HepG2 (cell line): ENCODE results near the gene CRTC2. TPM values are rescaled to one million over a fixed set of nuclear protein-coding genes. Genes with fewer than 3 reads are reported as not detected.

Experiments
- ATAC-seq: fragments of 200-7000 bp; cut with Tn5 transposase; 3 replicates; pipeline ENCODE4 v1.9.1; 2020; ENCODE audit warnings: mild to moderate bottlenecking, moderate library complexity
- BruUV-seq: library from RNA; stranded (reverse); fragments of 400-500 nt; replicated peaks from 2 replicates; lab custom pipeline; 2021; lab: Mats Ljungman, UMichigan
- CTCF ChIA-PET: fragments of 300-600 bp; formaldehyde crosslinking; extraction: SDS; loops from one replicate; lab custom pipeline; 2021; ENCODE audit warnings: low total read pairs, inconsistent platforms, low intra/inter-chr PET ratio; lab: Yijun Ruan, JAX
- POLR2A ChIA-PET: fragments of 350-600 bp; sonication (Branson Sonifier 250); formaldehyde crosslinking; loops from one replicate; lab custom pipeline; 2020; ENCODE audit warnings: antibody characterized with exemption, inconsistent platforms; lab: Yijun Ruan, JAX
- DNase-seq: peaks from one replicate; pipeline ENCODE4 v3.0.0-alpha.2; 2015; ENCODE audit warnings: low spot score
- FAIRE-seq: peaks from 3 replicates; lab custom pipeline; 2011; peaks lifted over from hg19 to GRCh38; lab: Jason Lieb, UNC
- H2AFZ ChIP-seq: one replicate; pipeline ENCODE4 v1.6.1; 2011; ENCODE audit warnings: low read length, inconsistent platforms
- H3K27ac ChIP-seq: fragments of 300-600 bp; 3 replicates; pipeline ENCODE4 v1.8.0; 2011; ENCODE audit warnings: mixed run types, mild to moderate bottlenecking, mixed read lengths, low read length, inconsistent platforms; ENCODE audit not compliant: insufficient read depth; ENCODE audit errors: extremely low read length
- H3K27me3 ChIP-seq, 2 experiments: fragments of 200-600 bp in 1 of 2; 2 replicates in 1 of 2; 3 replicates in 1 of 2; pipeline versions ENCODE4 v1.6.0 to v1.8.0; 2011; ENCODE audit warnings: low read length in 2 of 2, mild to moderate bottlenecking in 2 of 2, moderate library complexity in 2 of 2, inconsistent platforms in 1 of 2; ENCODE audit not compliant: insufficient read depth in 2 of 2, control insufficient read depth in 1 of 2
- H3K36me3 ChIP-seq, 2 experiments: fragments of 200-600 bp in 1 of 2; replicated peaks in 1 of 2; 2 replicates in 1 of 2; 3 replicates in 1 of 2; pipeline versions ENCODE4 v1.5.1 to v1.8.0; 2011; ENCODE audit warnings: low read length in 2 of 2, inconsistent platforms in 1 of 2; ENCODE audit not compliant: insufficient read depth in 2 of 2, control insufficient read depth in 1 of 2
- H3K4me1 ChIP-seq: 2 replicates; pipeline ENCODE4 v1.5.1; 2012; ENCODE audit warnings: low read length, inconsistent platforms; ENCODE audit not compliant: insufficient read depth
- H3K4me2 ChIP-seq: 2 replicates; pipeline ENCODE4 v1.6.0; 2011; ENCODE audit warnings: low read depth, low read length, inconsistent platforms
- H3K4me3 ChIP-seq, 3 experiments: fragments of 200-600 bp in 1 of 3; sonication (generic), shearing (Covaris generic) in 1 of 3; replicated peaks in 1 of 3; 2 replicates each; pipeline ENCODE4 v1.5.1; 2011 to 2016; ENCODE audit warnings: low read length in 3 of 3, inconsistent platforms in 2 of 3, low read depth in 2 of 3, mild to moderate bottlenecking in 2 of 3, control low read depth in 1 of 3, mixed read lengths in 1 of 3; ENCODE audit not compliant: insufficient read depth in 1 of 3
- H3K79me2 ChIP-seq: one replicate; pipeline ENCODE4 v1.6.1; 2011; ENCODE audit warnings: low read length, inconsistent platforms; ENCODE audit not compliant: insufficient read depth
- H3K9ac ChIP-seq: 2 replicates; pipeline ENCODE4 v1.6.0; 2011; ENCODE audit warnings: mild to moderate bottlenecking, low read depth, low read length, inconsistent platforms; ENCODE audit not compliant: insufficient read depth
- H3K9me3 ChIP-seq: 2 replicates; pipeline ENCODE4 v1.5.1; 2012; ENCODE audit warnings: mild to moderate bottlenecking, low read length
- H4K20me1 ChIP-seq: 2 replicates; pipeline ENCODE4 v1.6.0; 2011; ENCODE audit warnings: inconsistent platforms, mild to moderate bottlenecking, low read length, moderate library complexity; ENCODE audit not compliant: insufficient read depth
- POGK ChIP-seq: sonication (generic); formaldehyde crosslinking; conservative IDR thresholded peaks from 2 replicates; pipeline ENCODE4 v1.8.0; 2022; ENCODE audit warnings: mild to moderate bottlenecking, moderate library complexity, missing genetic modification reagents
- ZBED4 ChIP-seq: sonication (generic); formaldehyde crosslinking; IDR thresholded peaks from 2 replicates; pipeline ENCODE4 v1.4.0; 2020; ENCODE audit warnings: missing genetic modification reagents, borderline replicate concordance
- ZHX2 ChIP-seq, 2 experiments: sonication (generic) in 1 of 2; formaldehyde crosslinking in 1 of 2; IDR thresholded peaks; 2 replicates each; pipeline versions ENCODE4 v1.6.1 to v1.9.0; 2014 to 2022; ENCODE audit warnings: antibody characterized with exemption in 1 of 2, borderline replicate concordance in 1 of 2, inconsistent platforms in 1 of 2, low read depth in 1 of 2, missing genetic modification reagents in 1 of 2
- ZNF770 ChIP-seq: sonication (generic); formaldehyde crosslinking; IDR thresholded peaks from 2 replicates; pipeline ENCODE4 v1.5.0; 2020; ENCODE audit warnings: mild to moderate bottlenecking, missing genetic modification reagents
- WGBS: methylation state at CpG from one replicate; pipeline ENCODE4 v1.1.6; 2017; ENCODE audit warnings: low lambda C conversion rate; 5-methylcytosine and 5-hydroxymethylcytosine counted together
- in situ Hi-C: cut with HindIII; loops from 2 replicates; pipeline ENCODE4 v1.10.0; 2017; ENCODE audit warnings: low pct_unique_long_range_greater_than_20kb; ENCODE audit not compliant: extremely low pct_ligation_motif_present
- intact Hi-C: fragments of 100-400 bp; cut with micrococcal nuclease; formaldehyde crosslinking; loops from one replicate; pipeline ENCODE4 v1.10.0; 2022; ENCODE audit not compliant: unreplicated experiment
- polyA plus RNA-seq, 8 experiments: library from polyadenylated mRNA; depleted of rRNA in 3 of 8; stranded (reverse) in 7 of 8; unstranded in 1 of 8; fragments of >200 nt; fragmentation: Illumina TruSeq in 4 of 8; extraction: Trizol in 4 of 8; gene quantifications; 2 replicates each; pipeline versions ENCODE4 v1.2.1 to v1.2.3, GENCODE V29; 2011 to 2016; ENCODE audit warnings: low read depth in 4 of 8, missing spikeins in 1 of 8, mixed read lengths in 1 of 8; ENCODE audit not compliant: insufficient read depth in 1 of 8
- total RNA-seq, 5 experiments: library from RNA; depleted of rRNA; stranded (reverse); fragments of >200 nt; fragmentation: Illumina TruSeq; extraction: Trizol; gene quantifications; 2 replicates each; pipeline ENCODE4 v1.2.3, GENCODE V29; 2016; ENCODE audit warnings: low read depth in 1 of 5

The CRTC2 gene
- total and polyA plus RNA-seq, 2 of the 13 experiments (the other 11 are each of a cell fraction or from before 2014, with no cell fraction given), result 6.1 to 26.7 TPM

- Histone ChIP-seq H4K20me1 (no peaks in the 10 kb centered on the region), H3K36me3 (peaks cover 14 to 51% of the 10 kb centered on the region in 2 experiments), H3K79me2 (peaks cover 11% of the 10 kb centered on the region), H3K9ac (peak within 1 kb of the TSS; percentile 82), H3K27me3 (no peaks in the 10 kb centered on the region), H3K9me3 (no peaks in the 10 kb centered on the region), H3K4me3 (peak within 1 kb of the TSS; percentile 71 to 98 (median 81)), H3K4me1 (peaks cover 40% of the 10 kb centered on the region), H3K4me2 (peak within 1 kb of the TSS; percentile 87), H3K27ac (peak within 1 kb of the TSS; percentile 71), H2AFZ (no peak within 1 kb of the TSS)
- BruUV-seq, result no TSS peak
- ATAC-seq (peak; percentile 93), FAIRE-seq (no peak), DNase-seq (peak; percentile 75)
- ChIA-PET POLR2A (interaction anchor here (0.8 to 5.3 kb wide), 15 partner anchors 9 to 165 kb away, joined by 3 to 43 read pairs (median 8); partner anchors contain the start of genes CREB3L4, CRTC2, GATAD2B and JTB), CTCF (interaction anchor here (0.5 to 2.2 kb wide), 3 partner anchors 40 to 150 kb away, joined by 3 to 7 read pairs (median 3); partner anchors contain the start of gene RAB13)
- 27% methylated on average over 9 of the region's 28 CpGs for whole genome bisulfite sequencing
- intact Hi-C loops, result loop anchor here (1.0 to 5.0 kb wide), 3 partner anchors 40 to 326 kb away; partner anchors contain the start of genes HAX1 and RAB13
- in situ Hi-C loops, result loop anchor here (10.0 kb wide), 1 partner anchor 122 kb away; no protein-coding TSS in a partner anchor
- TF ChIP-seq POGK (CRISPR knock-in tag) (0 out of 2 replicates have a peak, but pooled peaks have one; percentile 52), ZHX2 (IDR thresholded peaks at IDR 0.05; ENCODE audit: low read depth) (no peak), ZHX2 (CRISPR knock-in tag; IDR thresholded peaks at IDR 0.05; ENCODE audit: borderline replicate concordance) (no peak), ZBED4 (CRISPR knock-in tag) (peak; percentile 57; the same call in 1 of the 2 replicates), ZNF770 (0 out of 2 replicates have a peak, but pooled peaks have one; percentile 27)
These were observed 11.7 kb downstream of the CRTC2 start, which contains the start of gene DENND4B for GRCh38 chr1:153946622-153947241. Gene DENND4B, minus strand, starts transcription at chr1:153946718. Its CDS starts 2,344 bp downstream, at chr1:153944374.
